SU-DHL-6 (cell line): Measurements from ENCODE around the gene RPS28.

Experiments used
- H2AFZ ChIP-seq: fragments of 200-600 bp; sonication (generic); 2 replicates; pipeline ENCODE4 v1.6.1; 2014; ENCODE audit warnings: low read depth, mild to moderate bottlenecking, moderate library complexity, mixed read lengths, antibody characterized with exemption, low read length; ENCODE audit not compliant: severe bottlenecking
- H3F3A ChIP-seq: fragments of 200-600 bp; shearing (Covaris generic); 2 replicates; pipeline ENCODE4 v1.6.0; 2016; ENCODE audit warnings: antibody characterized with exemption, mild to moderate bottlenecking; ENCODE audit not compliant: insufficient read depth
- H3K27ac ChIP-seq: fragments of 200-600 bp; sonication (generic); 2 replicates; pipeline ENCODE4 v1.5.1; 2016; ENCODE audit warnings: low read depth, mild to moderate bottlenecking, low read length, moderate library complexity, mixed read lengths
- H3K27me3 ChIP-seq: fragments of 200-600 bp; sonication (generic), shearing (Covaris generic); 2 replicates; pipeline ENCODE4 v1.6.0; 2014; ENCODE audit warnings: mild to moderate bottlenecking, low read length
- H3K36me3 ChIP-seq: fragments of 200-600 bp; sonication (generic); 2 replicates; pipeline ENCODE4 v1.6.1; 2014; ENCODE audit warnings: mild to moderate bottlenecking, low read length, mixed read lengths
- H3K4me2 ChIP-seq: fragments of 300-600, 200-600 bp; shearing (Covaris generic), sonication (generic); 2 replicates; pipeline ENCODE4 v1.6.0; 2014; ENCODE audit warnings: low read length, low read depth, mild to moderate bottlenecking; ENCODE audit not compliant: poor library complexity, severe bottlenecking
- H3K4me3 ChIP-seq: fragments of 200-600 bp; sonication (generic); 2 replicates; pipeline ENCODE4 v1.5.1; 2014; ENCODE audit warnings: antibody characterized with exemption, low read length, mild to moderate bottlenecking, mixed read lengths; ENCODE audit not compliant: insufficient read depth, poor library complexity, severe bottlenecking
- H3K79me2 ChIP-seq: fragments of 200-600 bp; sonication (generic); 2 replicates; pipeline ENCODE4 v1.6.1; 2014; ENCODE audit warnings: mild to moderate bottlenecking, low read length, moderate library complexity; ENCODE audit not compliant: insufficient read depth
- H3K9ac ChIP-seq: fragments of 200-600 bp; sonication (generic); 2 replicates; pipeline ENCODE4 v1.7.0; 2014; ENCODE audit warnings: mild to moderate bottlenecking, low read length
- H3K9me2 ChIP-seq: fragments of 200-600 bp; sonication (generic); replicated peaks from 2 replicates; pipeline ENCODE4 v1.6.1; 2014; ENCODE audit warnings: low read length; ENCODE audit not compliant: insufficient read depth
- H3K9me3 ChIP-seq: fragments of 200-600 bp; sonication (generic); 2 replicates; pipeline ENCODE4 v1.6.1; 2014; ENCODE audit warnings: low read length, mixed read lengths; ENCODE audit not compliant: insufficient read depth
- H4K20me1 ChIP-seq: fragments of 200-600 bp; sonication (generic); 2 replicates; pipeline ENCODE4 v1.6.1; 2014; ENCODE audit warnings: low read depth, mild to moderate bottlenecking, antibody characterized with exemption, low read length, moderate library complexity, mixed read lengths
- EZH2phosphoT487 ChIP-seq: fragments of 200-600 bp; sonication (generic), shearing (Covaris generic); conservative IDR thresholded peaks from 2 replicates; pipeline ENCODE4 v1.6.1; 2018; ENCODE audit warnings: mild to moderate bottlenecking, antibody characterized with exemption, low read length, moderate library complexity, mixed read lengths
- TF ChIP-seq, protein P1 (sequence below): fragments of 200-600 bp; sonication (generic); IDR thresholded peaks from one replicate; pipeline ENCODE4 v1.5.1; 2017; ENCODE audit warnings: antibody characterized with exemption, mild to moderate bottlenecking, low read length, moderate library complexity; ENCODE audit not compliant: insufficient read depth, poor library complexity, severe bottlenecking

Gene RPS28

GRCh38 chr19:8302734-8303133, 18.6 kb upstream of the RPS28 start:
- no peak overlapping the region for H3K4me2 ChIP-seq
- no peaks in the 10 kb centered on the region for H4K20me1 ChIP-seq
- no peak overlapping the region for H3K27ac ChIP-seq
- no peak overlapping the region for H2AFZ ChIP-seq
- TF ChIP-seq, protein P1, sequence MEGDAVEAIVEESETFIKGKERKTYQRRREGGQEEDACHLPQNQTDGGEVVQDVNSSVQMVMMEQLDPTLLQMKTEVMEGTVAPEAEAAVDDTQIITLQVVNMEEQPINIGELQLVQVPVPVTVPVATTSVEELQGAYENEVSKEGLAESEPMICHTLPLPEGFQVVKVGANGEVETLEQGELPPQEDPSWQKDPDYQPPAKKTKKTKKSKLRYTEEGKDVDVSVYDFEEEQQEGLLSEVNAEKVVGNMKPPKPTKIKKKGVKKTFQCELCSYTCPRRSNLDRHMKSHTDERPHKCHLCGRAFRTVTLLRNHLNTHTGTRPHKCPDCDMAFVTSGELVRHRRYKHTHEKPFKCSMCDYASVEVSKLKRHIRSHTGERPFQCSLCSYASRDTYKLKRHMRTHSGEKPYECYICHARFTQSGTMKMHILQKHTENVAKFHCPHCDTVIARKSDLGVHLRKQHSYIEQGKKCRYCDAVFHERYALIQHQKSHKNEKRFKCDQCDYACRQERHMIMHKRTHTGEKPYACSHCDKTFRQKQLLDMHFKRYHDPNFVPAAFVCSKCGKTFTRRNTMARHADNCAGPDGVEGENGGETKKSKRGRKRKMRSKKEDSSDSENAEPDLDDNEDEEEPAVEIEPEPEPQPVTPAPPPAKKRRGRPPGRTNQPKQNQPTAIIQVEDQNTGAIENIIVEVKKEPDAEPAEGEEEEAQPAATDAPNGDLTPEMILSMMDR: no peak
- no peak for TF ChIP-seq EZH2phosphoT487
- H3K27me3 ChIP-seq: no peaks in the 10 kb centered on the region
- H3K9ac ChIP-seq: no peak overlapping the region
- no peaks in the 10 kb centered on the region for H3K36me3 ChIP-seq
- peaks cover 25% of the 10 kb centered on the region for H3K79me2 ChIP-seq
- H3F3A ChIP-seq: no peaks in the 10 kb centered on the region
- H3K9me3 ChIP-seq: no peaks in the 10 kb centered on the region
- H3K9me2 ChIP-seq: no peaks in the 10 kb centered on the region
- H3K4me3 ChIP-seq: no peak overlapping the region

- H3K4me2 ChIP-seq: no peak overlapping the region
- H2AFZ ChIP-seq: no peak overlapping the region
- H3K27me3 ChIP-seq: no peaks in the 10 kb centered on the region
Measured at GRCh38 chr19:8304841-8305621, 16.3 kb upstream of the RPS28 start.

GRCh38 chr19:8305798-8306197, 15.5 kb upstream of the RPS28 start:
- no peaks in the 10 kb centered on the region for H3K36me3 ChIP-seq
- no peaks in the 10 kb centered on the region for H3K9me3 ChIP-seq
- H3K9ac ChIP-seq: no peak overlapping the region
- H3K79me2 ChIP-seq: peaks cover 26% of the 10 kb centered on the region
- no peaks in the 10 kb centered on the region for H3F3A ChIP-seq
- H2AFZ ChIP-seq: no peak overlapping the region
- no peak overlapping the region for H3K4me3 ChIP-seq
- no peaks in the 10 kb centered on the region for H3K27me3 ChIP-seq
- no peaks in the 10 kb centered on the region for H4K20me1 ChIP-seq
- no peaks in the 10 kb centered on the region for H3K9me2 ChIP-seq
- TF ChIP-seq, protein P1: no peak
- TF ChIP-seq EZH2phosphoT487: no peak
- no peak overlapping the region for H3K27ac ChIP-seq
- H3K4me2 ChIP-seq: no peak overlapping the region

More at GRCh38 chr19:8304841-8305621, 16.3 kb upstream of the RPS28 start:
- Histone ChIP-seq H3K36me3 (no peaks in the 10 kb centered on the region), H3K4me3 (no peak overlapping the region), H4K20me1 (no peaks in the 10 kb centered on the region), H3K9me2 (no peaks in the 10 kb centered on the region), H3K9me3 (no peaks in the 10 kb centered on the region), H3K27ac (no peak overlapping the region), H3K9ac (no peak overlapping the region), H3K79me2 (peaks cover 26% of the 10 kb centered on the region), H3F3A (no peaks in the 10 kb centered on the region)
- TF ChIP-seq, protein P1: no peak
- TF ChIP-seq EZH2phosphoT487: no peak
